NCI-H2081 treated with DMSO at 0.1 percent for 48 hours (cell line): ENCODE results near the gene CDKN2C.
"Not testable (repeated sequence)": the region's sequence is repeated elsewhere in the genome, so short reads cannot be mapped to it uniquely, and the experiment has no call there.

Source experiments
- DNase-seq: peaks from one replicate; lab custom pipeline; 2025; lab: John Stamatoyannopoulos, UW

Gene CDKN2C

GRCh38 chr1:50979937-50980336 is 9.9 kb downstream of the CDKN2C start:
- no peak for DNase-seq

- no peak for DNase-seq
Measured at GRCh38 chr1:50980505-50980904, 10.5 kb downstream of the CDKN2C start.

- peak; percentile 84 for DNase-seq
Measured at GRCh38 chr1:50981741-50982140, 11.7 kb downstream of the CDKN2C start.

- DNase-seq = no peak
Measured at GRCh38 chr1:50982611-50983010, 12.6 kb downstream of the CDKN2C start.

- peak; percentile 88 for DNase-seq
Measured at GRCh38 chr1:50983219-50983802, 13.3 kb downstream of the CDKN2C start.

- DNase-seq = no peak
Measured at GRCh38 chr1:50985094-50985493, 15.0 kb downstream of the CDKN2C start.

GRCh38 chr1:50986653-50987052 is 16.6 kb downstream of the CDKN2C start:
- no peak for DNase-seq

- no peak for DNase-seq
Measured at GRCh38 chr1:50989694-50990093, 19.6 kb downstream of the CDKN2C start.

GRCh38 chr1:50992532-50993318 is 22.7 kb downstream of the CDKN2C start:
- DNase-seq = no peak

GRCh38 chr1:50993645-50994044 is 23.6 kb downstream of the CDKN2C start:
- no peak for DNase-seq

GRCh38 chr1:50994997-50995396 is 25.0 kb downstream of the CDKN2C start:
- no peak for DNase-seq

GRCh38 chr1:50995651-50996050 is 25.6 kb downstream of the CDKN2C start:
- DNase-seq = no peak

- DNase-seq = no peak
Measured at GRCh38 chr1:50996083-50996482, 26.0 kb downstream of the CDKN2C start.

GRCh38 chr1:50999375-50999774 is 29.3 kb downstream of the CDKN2C start:
- not testable (repeated sequence) for DNase-seq

GRCh38 chr1:51000160-51000559 is 30.1 kb downstream of the CDKN2C start:
- DNase-seq = no peak

- DNase-seq = no peak
Measured at GRCh38 chr1:51000651-51001050, 30.6 kb downstream of the CDKN2C start.

GRCh38 chr1:51002516-51002915 is 32.5 kb downstream of the CDKN2C start:
- no peak for DNase-seq

- DNase-seq = not testable (repeated sequence)
Measured at GRCh38 chr1:51005549-51005948, 35.5 kb downstream of the CDKN2C start.

- DNase-seq = no peak
Measured at GRCh38 chr1:51009381-51009780, 39.3 kb downstream of the CDKN2C start.

- DNase-seq = no peak
Measured at GRCh38 chr1:51014878-51015277, 44.8 kb downstream of the CDKN2C start.

- DNase-seq = no peak
Measured at GRCh38 chr1:51019811-51020210, 49.8 kb downstream of the CDKN2C start.
